ENCODE measurements around the gene FARS2.

GRCh38 chr6:5482619-5483018, 221.3 kb downstream of the FARS2 start:
- no peak for TF ChIP-seq CTCF (IDR thresholded peaks at IDR 0.05; ENCODE audit: borderline replicate concordance, extremely low read depth, low read length, poor library complexity, severe bottlenecking)
- no peak for TF ChIP-seq EZH2 (IDR thresholded peaks at IDR 0.05; ENCODE audit: borderline replicate concordance, low read depth, low read length, severe bottlenecking)
